ENCODE data around the gene EIF1AD. TPM values are rescaled to one million over a fixed set of nuclear protein-coding genes. Genes with fewer than 3 reads are reported as not detected.

The EIF1AD gene
- total and polyA plus RNA-seq, 2 of the 8 experiments (the other 6 are each of a cell fraction or from before 2014, with no cell fraction given): 32.6 to 39.9 TPM

DNA sequence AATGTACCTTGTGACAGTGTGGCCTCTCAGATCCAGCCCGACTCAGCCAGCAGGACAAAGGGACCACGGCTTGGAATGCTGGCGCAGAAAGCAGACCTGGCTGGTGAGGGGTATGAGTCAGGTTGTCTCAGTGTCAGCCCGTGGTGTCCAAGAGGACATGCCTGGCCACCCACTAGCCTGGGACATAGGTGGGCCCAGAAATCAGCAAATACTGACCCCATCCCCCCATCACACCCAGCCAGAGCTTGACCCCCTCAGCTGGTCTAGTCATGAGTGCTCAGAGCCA is 4.9 kb upstream of the EIF1AD start:
- peaks cover 0 to 21% (median 8%) of the 10 kb centered on the region in 4 experiments; a peak in 5 of 7 replicates for H3K4me1 ChIP-seq (replicated peaks in 1 of 4; ENCODE audit: control insufficient read depth in 3 of 4, insufficient read depth in 4 of 4, low read length in 3 of 4)
- no peak overlapping the region for H2AFZ ChIP-seq (ENCODE audit: low read length)
- no peak for TF ChIP-seq TBP (IDR thresholded peaks at IDR 0.05; ENCODE audit: low read depth, low read length)
- no peak for TF ChIP-seq CHD2 (IDR thresholded peaks at IDR 0.05; ENCODE audit: low read length)
- no peak for TF ChIP-seq SP2 (IDR thresholded peaks at IDR 0.05; ENCODE audit: low read length)
- TF ChIP-seq ATF3 (IDR thresholded peaks at IDR 0.05; ENCODE audit: insufficient read depth, low read depth, low read length): no peak
- no peak for TF ChIP-seq EP300 (IDR thresholded peaks at IDR 0.05; ENCODE audit: borderline replicate concordance in 1 of 2, low read depth in 2 of 2, low read length in 2 of 2)
- 0 out of 2 replicates have a peak, but pooled peaks have one; percentile 4 for TF ChIP-seq POLR2AphosphoS5 (IDR thresholded peaks at IDR 0.05; ENCODE audit: low read depth, low read length)
- no peak for TF ChIP-seq SP4 (IDR thresholded peaks at IDR 0.05; ENCODE audit: low read length)
- ChIA-PET POLR2A (ENCODE audit: partially characterized antibody) (interaction anchor here (1.1 to 1.5 kb wide), 2 partner anchors 44 to 147 kb away, joined by 3 to 4 read pairs; partner anchors contain the start of gene MUS81), CTCF (ENCODE audit: partially characterized antibody) (interaction anchor here (0.8 to 3.1 kb wide), 3 partner anchors 16 to 105 kb away, joined by 3 to 15 read pairs (median 9); no protein-coding TSS in a partner anchor)
- no peak overlapping the region for H3K56ac ChIP-seq (replicated peaks; ENCODE audit: insufficient read length, low read depth, low read length)
- H3K14ac ChIP-seq (ENCODE audit: insufficient read length): no peak overlapping the region
- H4K20me1 ChIP-seq (replicated peaks in 1 of 2; ENCODE audit: control insufficient read depth in 1 of 2, insufficient read depth in 2 of 2, low read length in 2 of 2): peaks cover 0 to 4% of the 10 kb centered on the region in 2 experiments
- no peak overlapping the region for H3K9ac ChIP-seq (replicated peaks in 1 of 4; ENCODE audit: extremely low read depth in 1 of 4, low read depth in 3 of 4, low read length in 3 of 4)
- no peak overlapping the region for H3K4me3 ChIP-seq (ENCODE audit: extremely low read depth in 1 of 4, insufficient read depth in 2 of 4, low read depth in 3 of 4, low read length in 4 of 4)
- H4K5ac ChIP-seq (ENCODE audit: insufficient read length, low read depth, low read length): no peak overlapping the region
- DNase-seq (ENCODE audit: low read depth in 1 of 2, low spot score in 2 of 2) (no peak), FAIRE-seq (no peak)
- H2AK5ac ChIP-seq (ENCODE audit: low read depth, low read length): no peak overlapping the region
- H3K79me2 ChIP-seq (ENCODE audit: control insufficient read depth in 1 of 2, insufficient read depth in 2 of 2, low read length in 2 of 2): peaks cover 0 to 10% of the 10 kb centered on the region in 2 experiments; a peak in 2 of 4 replicates
- H2BK20ac ChIP-seq (ENCODE audit: low read length): no peak overlapping the region
- no peak overlapping the region for H3K27ac ChIP-seq (ENCODE audit: low read depth, low read length)
- 0 out of 2 replicates have a peak overlapping the region, but pooled peaks have one; percentile 18 for H2BK15ac ChIP-seq (ENCODE audit: low read length)
- peak overlapping the region; percentile 71; the same call in 1 of the 2 replicates for H2BK12ac ChIP-seq (ENCODE audit: low read depth, low read length)
- H3K9me3 ChIP-seq (ENCODE audit: insufficient read depth in 2 of 2, low read depth in 1 of 2, low read length in 1 of 2): no peaks in the 10 kb centered on the region
- no peak overlapping the region for H3K4ac ChIP-seq (replicated peaks; ENCODE audit: insufficient read length, low read depth, low read length)
- H3K79me1 ChIP-seq (ENCODE audit: low read depth, low read length): peaks cover 8% of the 10 kb centered on the region
- H3K23me2 ChIP-seq (ENCODE audit: low read depth, low read length): peaks cover 2% of the 10 kb centered on the region; the same call in 1 of the 2 replicates
- no peak overlapping the region for H3K18ac ChIP-seq (ENCODE audit: extremely low read depth, low read length)
- H3K27me3 ChIP-seq (replicated peaks in 1 of 4; ENCODE audit: control insufficient read depth in 3 of 4, extremely low read depth in 1 of 4, insufficient read depth in 3 of 4, low read length in 3 of 4): peaks cover 3 to 13% (median 11%) of the 10 kb centered on the region in 4 experiments
- no peak overlapping the region for H2BK120ac ChIP-seq (replicated peaks; ENCODE audit: low read depth, low read length)
- 79% methylated on average over 4 of the region's 4 CpGs; no CpG with 5 or more reads in 1 of the 2 experiments for WGBS, 2 experiments (ENCODE audit: extremely low coverage in 1 of 2, insufficient coverage in 1 of 2, insufficient read length in 1 of 2, insufficient replicate concordance in 2 of 2, low coverage in 1 of 2, low lambda C conversion rate in 2 of 2, missing lambda C conversion rate in 1 of 2)
- no peak overlapping the region for H4K91ac ChIP-seq (replicated peaks; ENCODE audit: insufficient read length, low read length)
- H4K8ac ChIP-seq (ENCODE audit: extremely low read depth, insufficient read depth, low read length): no peak overlapping the region
- H2BK5ac ChIP-seq (ENCODE audit: low read depth, low read length): peak overlapping the region; percentile 49; the same call in 1 of the 2 replicates
- H3K23ac ChIP-seq (ENCODE audit: insufficient read length): no peak overlapping the region
- H3K4me2 ChIP-seq (ENCODE audit: insufficient read depth in 1 of 2, low read depth in 2 of 2, low read length in 2 of 2): no peak overlapping the region; a peak in 1 of 4 replicates
- peaks cover 0 to 10% (median 4%) of the 10 kb centered on the region in 4 experiments; a peak in 5 of 8 replicates for H3K36me3 ChIP-seq (ENCODE audit: control insufficient read depth in 2 of 4, insufficient read depth in 4 of 4, low read length in 3 of 4)

Data from H1 (cell line).